Caki2 (cell line): ENCODE measurements around the gene CMPK2. TPM values are rescaled to one million over a fixed set of nuclear protein-coding genes. Genes with fewer than 3 reads are reported as not detected.
"Not testable (repeated sequence)": the region's sequence is repeated elsewhere in the genome, so short reads cannot be mapped to it uniquely, and the experiment has no call there.

Source experiments
- DNase-seq: peaks from one replicate; pipeline ENCODE4 v3.0.0-alpha.2; 2015; ENCODE audit warnings: low read depth
- in situ Hi-C: cut with HindIII; loops from 2 replicates; pipeline ENCODE4 v1.10.0; 2016; ENCODE audit warnings: low sequenced_read_pairs, low pct_unique_long_range_greater_than_20kb, mixed read lengths
- total RNA-seq: library from RNA; depleted of rRNA; stranded (reverse); fragments of >200 nt; shearing (Covaris generic); gene quantifications from 2 replicates; pipeline ENCODE4 v1.2.3, GENCODE V29; 2014; ENCODE audit warnings: low replicate concordance; rRNA removed

The CMPK2 gene
- total RNA-seq: 4.2 and 10.7 TPM in 2 replicates

- in situ Hi-C loops: no loop called here
- DNase-seq: peak; percentile 65
Measured at GRCh38 chr2:6865346-6866274, at the start of gene CMPK2. Gene CMPK2, minus strand, starts transcription at chr2:6865907. Its CDS starts 211 bp downstream, at chr2:6865696.

GRCh38 chr2:6915399-6915798 lies 49.7 kb upstream of the CMPK2 start:
- in situ Hi-C loops: no loop called here
- DNase-seq: no peak

GRCh38 chr2:6914828-6915227 lies 49.1 kb upstream of the CMPK2 start:
- in situ Hi-C loops: no loop called here
- peak; percentile 38 for DNase-seq

GRCh38 chr2:6913415-6914157 lies 47.9 kb upstream of the CMPK2 start:
- in situ Hi-C loops: no loop called here
- no peak for DNase-seq

- in situ Hi-C loops: no loop called here
- no peak for DNase-seq
Measured at GRCh38 chr2:6911721-6912120, 46.0 kb upstream of the CMPK2 start.

GRCh38 chr2:6909431-6910385 lies 44.0 kb upstream of the CMPK2 start:
- in situ Hi-C loops: no loop called here
- no peak for DNase-seq

GRCh38 chr2:6908291-6908690 lies 42.6 kb upstream of the CMPK2 start:
- DNase-seq: no peak
- in situ Hi-C loops: no loop called here

GRCh38 chr2:6906165-6906741 lies 40.5 kb upstream of the CMPK2 start:
- DNase-seq: no peak
- in situ Hi-C loops: no loop called here

GRCh38 chr2:6905668-6906067 lies 40.0 kb upstream of the CMPK2 start:
- in situ Hi-C loops: no loop called here
- DNase-seq: no peak

- in situ Hi-C loops, DNase-seq: not testable (repeated sequence)
Measured at GRCh38 chr2:6902581-6902980, 36.9 kb upstream of the CMPK2 start.

GRCh38 chr2:6896930-6897759 lies 31.4 kb upstream of the CMPK2 start:
- DNase-seq: peak; percentile 25
- in situ Hi-C loops: no loop called here

GRCh38 chr2:6893876-6894482 lies 28.3 kb upstream of the CMPK2 start:
- in situ Hi-C loops: no loop called here
- no peak for DNase-seq

GRCh38 chr2:6888724-6889123 lies 23.0 kb upstream of the CMPK2 start:
- in situ Hi-C loops: no loop called here
- no peak for DNase-seq

GRCh38 chr2:6887751-6888192 lies 22.1 kb upstream of the CMPK2 start:
- DNase-seq: no peak
- in situ Hi-C loops: no loop called here

GRCh38 chr2:6885968-6886367 lies 20.3 kb upstream of the CMPK2 start:
- DNase-seq: no peak

GRCh38 chr2:6885551-6885950 lies 19.8 kb upstream of the CMPK2 start:
- in situ Hi-C loops: no loop called here
- no peak for DNase-seq

More at GRCh38 chr2:6885968-6886367, 20.3 kb upstream of the CMPK2 start:
- in situ Hi-C loops: no loop called here
